GM19324 (cell line): ENCODE data around the gene RAB11A.

Experiments
- ATAC-seq: cut with Tn5 transposase; IDR thresholded peaks from one replicate; pipeline ENCODE4 v1.9.1; 2021; ENCODE audit warnings: mild to moderate bottlenecking, moderate library complexity; ENCODE audit not compliant: unreplicated experiment, low FRiP score

Gene RAB11A

DNA sequence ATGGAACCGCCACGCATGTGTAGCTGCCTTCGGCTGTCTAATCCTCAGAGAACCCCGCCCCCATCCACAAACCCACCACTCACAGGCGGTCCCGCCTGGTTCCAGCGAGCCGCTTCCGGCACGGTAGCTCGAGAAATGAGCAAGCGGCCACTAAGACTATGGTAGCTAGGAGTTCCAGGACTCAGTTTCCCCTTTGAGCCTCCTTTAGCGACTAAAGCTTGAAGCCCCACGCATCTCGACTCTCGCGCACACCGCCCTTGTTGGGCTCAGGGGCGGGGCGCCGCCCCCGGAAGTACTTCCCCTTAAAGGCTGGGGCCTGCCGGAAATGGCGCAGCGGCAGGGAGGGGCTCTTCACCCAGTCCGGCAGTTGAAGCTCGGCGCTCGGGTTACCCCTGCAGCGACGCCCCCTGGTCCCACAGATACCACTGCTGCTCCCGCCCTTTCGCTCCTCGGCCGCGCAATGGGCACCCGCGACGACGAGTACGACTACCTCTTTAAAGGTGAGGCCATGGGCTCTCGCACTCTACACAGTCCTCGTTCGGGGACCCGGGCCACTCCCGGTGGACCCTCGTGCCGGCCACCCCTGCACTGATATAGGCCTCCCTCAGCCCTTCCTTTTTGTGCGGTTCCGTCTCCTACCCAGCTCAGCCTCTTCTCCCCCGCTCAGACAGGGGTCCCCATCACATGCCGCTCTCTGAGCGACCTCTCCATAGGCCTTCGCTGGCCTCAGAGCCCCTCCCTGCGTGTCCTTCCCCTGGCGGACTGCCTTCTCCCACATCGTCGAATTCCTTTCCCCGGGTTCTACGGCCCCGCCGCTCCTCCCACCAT lies at the start of gene RAB11A:
Gene RAB11A (plus strand): TSS at position 366 of the 828 bp plus-strand sequence. CDS start 95 bp downstream, at position 461.
- peak; percentile 85 for ATAC-seq

DNA sequence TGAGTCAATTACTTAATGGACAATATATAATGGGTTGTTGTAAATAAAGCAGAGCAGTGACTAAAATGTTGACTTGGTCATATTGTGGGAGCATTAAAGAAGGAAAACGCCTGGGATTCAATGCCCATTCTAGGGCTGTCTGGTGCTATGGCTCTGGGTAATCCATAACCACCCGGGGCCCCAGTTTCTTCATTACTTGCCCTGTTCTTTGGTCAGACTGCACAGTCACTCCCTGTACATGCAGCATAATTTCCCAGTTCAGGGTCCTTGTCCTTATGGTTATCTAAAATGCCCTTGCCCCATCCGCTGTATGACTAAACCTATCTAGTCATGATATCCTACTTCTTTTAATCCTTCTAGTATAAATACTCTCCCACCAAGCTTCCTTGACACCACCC lies 49.7 kb upstream of the RAB11A start:
- ATAC-seq: no peak

DNA sequence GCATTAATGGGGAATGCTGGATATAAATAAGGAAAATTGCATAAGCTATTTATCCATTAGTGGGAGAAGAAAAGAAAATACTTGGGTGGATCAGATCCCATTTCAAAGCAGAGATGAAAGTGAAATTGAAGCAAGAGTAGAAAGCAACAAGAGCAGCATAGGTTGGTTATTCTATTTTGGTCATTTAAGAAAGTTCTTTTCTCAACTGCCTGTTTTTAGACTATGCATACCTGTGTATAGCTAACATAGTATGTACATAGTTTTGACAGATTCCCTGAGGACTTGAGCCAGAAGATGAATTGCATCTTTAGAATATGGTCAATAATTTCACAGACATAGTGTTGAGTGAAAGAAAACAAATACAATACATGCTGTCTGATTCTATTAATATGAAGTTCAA lies 48.2 kb upstream of the RAB11A start:
- no peak for ATAC-seq

DNA sequence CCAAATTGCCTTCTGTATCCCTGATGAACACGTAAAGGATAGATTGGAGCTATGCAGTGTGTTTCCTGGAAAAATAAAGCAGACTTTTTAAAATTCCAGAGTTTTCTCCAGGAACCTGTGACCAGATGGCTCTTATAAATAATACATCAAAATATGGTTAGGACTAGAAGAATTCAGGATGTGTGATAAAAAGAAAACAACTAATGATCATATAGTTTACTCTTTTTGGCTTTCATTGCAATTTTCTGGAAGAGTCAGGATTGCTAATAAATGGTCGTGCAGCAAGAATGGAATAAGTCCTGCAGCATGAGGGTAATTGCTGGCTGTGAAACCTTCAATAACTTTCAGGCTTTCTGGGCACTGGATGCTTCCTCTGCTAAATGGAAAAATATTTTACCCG lies 47.0 kb upstream of the RAB11A start:
- ATAC-seq: no peak

DNA sequence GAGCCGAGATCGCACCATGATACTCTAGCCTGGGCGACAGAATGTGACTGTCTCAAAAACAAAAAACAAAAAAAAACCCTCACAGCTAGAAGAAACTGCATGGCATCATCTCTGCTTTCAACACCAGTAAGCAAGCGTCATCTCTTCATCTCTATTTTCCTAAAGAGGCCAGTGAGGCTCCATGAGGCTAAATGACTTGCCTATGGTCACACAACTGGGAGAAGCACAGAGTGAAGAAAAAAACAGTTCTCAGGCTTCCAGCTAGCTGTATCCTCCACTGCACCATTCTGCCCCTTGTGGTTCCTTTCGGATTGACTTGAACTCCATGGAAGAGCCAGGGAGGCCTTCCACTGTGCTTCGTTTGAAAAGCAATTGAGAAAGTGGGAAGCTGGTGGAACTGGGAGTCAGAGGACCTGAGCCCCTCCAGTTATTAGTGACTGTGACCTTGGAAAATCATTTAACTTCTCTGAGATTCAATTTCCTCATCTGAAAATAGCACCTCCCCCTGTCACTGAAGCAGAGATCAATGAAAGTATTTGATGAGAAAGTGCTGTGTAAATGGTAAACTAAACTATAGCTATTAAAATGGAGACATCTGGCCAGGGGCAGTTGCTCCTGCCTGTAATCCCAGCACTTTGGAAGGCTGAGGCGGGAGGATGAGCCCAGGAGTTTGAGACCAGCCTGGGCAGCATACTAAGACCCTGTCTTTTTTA lies 45.1 kb upstream of the RAB11A start:
- ATAC-seq: no peak

DNA sequence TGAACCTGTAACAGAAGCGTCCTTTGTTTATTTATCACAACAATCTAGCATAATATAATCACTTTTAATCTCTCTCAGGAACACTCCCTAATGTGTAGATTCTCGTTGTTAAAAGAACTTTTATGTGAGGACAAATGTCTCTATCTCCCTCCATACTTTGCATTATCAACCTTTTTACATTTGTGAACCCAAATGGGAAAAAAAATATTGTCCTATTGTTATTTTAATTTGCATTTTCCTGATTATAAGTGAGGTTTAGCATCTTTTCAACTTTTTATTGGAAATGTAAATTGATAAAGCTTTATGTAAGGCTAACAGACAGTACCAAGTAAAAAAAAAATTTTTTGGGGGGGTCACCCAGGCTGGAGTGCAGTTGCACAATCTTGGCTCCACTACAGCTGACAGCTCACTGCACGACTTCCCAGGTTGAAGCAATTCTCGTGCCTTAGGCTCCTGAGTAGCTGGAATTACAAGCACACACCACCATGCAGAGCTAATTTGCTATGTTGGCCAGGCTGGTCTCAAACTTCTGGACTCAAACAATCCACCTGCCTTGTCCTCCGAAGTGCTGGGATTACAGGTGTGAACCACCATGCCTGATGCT lies 44.2 kb upstream of the RAB11A start:
- ATAC-seq: no peak

DNA sequence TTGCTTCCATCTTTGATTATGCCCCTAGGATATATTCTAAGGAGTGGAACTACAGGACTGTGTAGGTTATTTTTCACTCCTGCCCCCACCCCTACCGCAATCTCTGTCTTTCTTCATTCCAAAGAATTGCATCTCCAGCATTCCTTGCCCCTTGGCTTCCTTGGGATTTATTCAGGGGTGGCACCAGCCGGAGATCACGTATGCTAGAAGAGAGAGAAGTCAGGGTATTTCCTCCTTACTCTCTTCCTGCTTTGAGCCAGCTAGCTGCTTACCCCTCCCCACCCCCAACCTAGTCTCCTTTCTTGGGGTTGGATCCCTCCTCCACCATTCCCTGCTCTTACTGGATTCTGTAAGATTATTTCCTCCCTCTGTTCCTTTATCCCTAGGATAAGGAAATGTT lies 42.2 kb upstream of the RAB11A start:
- no peak for ATAC-seq

DNA sequence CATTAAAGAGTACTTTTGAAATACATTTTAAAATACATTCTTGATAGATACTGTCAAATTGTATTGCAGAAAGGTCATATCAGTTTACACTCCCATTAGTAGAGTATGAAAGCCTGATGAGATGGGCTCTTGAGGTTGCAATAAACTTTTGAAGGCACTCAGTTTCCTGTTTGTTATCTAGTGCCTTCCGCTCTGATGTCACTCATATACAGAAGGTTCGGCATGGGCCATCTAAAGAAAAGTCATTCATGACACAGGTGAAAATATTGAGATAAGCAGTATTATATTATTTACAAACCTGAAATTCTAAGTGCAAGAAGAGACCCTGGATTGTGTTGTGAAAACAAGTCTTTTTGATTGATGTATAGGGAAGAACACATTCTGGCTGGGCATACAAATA lies 40.7 kb upstream of the RAB11A start:
- no peak for ATAC-seq

DNA sequence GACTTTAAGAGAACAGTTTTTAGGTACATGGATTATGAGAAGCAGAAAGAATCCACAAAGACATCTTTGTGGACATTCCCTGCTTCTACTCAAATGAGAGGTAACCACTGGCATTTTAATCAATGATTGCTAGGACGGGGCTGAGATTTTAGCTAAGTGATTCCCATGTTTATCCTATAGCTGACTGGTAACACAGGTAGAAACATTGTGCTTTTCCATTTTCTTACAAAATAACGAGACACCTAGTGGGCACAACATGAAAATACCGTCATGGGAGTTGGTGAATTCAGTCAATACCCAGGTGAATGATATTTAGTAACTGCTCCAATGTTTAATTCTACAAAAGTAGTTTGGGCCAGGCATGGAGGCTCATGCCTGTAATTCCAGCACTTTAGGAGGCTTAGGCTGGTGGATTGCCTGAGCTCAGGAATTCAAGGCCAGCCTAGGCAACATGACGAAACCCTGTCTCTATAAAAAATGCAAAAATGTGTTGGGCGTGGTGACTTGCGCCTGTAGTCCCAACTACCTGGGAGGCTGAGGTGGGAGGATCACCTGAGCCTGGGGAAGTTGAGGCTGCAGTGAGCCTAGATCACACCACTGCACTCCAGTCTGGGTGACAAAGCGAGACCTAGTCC lies 40.0 kb upstream of the RAB11A start:
- no peak for ATAC-seq

DNA sequence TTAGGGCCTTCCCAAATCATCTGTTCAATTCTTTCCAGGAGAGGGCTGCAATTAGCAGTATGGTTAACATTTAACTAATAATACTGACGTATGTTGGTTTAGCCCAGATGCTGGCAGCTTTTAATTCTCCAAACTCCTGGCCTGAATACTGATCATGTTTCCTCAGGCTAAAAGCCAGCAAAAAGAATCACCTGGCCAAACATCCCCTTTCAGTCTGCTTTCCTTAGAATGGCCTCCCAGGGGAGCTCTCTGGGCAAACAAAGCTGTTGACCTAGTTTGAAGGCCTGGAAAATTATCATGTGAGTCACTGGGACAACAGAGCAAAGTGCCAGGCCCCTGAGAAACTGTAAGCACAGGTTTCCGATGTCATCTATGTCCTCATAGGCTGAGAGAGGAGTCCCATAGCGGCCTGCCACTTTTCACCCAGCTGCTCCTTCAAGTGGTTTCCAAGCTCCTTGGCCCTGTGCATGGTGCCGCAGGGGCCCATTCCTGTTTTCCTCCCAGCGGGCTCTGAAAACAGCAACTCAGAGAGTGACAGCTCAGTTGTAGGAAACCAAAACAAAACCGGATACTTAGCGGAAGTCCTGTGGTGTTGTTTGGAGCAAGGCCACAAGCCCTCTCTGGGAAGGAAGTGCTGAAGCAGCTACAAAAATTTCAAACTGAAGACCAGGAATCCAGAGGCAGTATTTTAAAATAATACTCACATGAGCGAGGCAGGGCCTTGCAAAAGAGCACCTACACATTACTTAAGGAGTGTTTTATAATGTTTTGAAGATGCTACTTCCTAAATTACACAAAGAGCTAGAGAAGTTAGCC lies 36.5 kb upstream of the RAB11A start:
- ATAC-seq: no peak

DNA sequence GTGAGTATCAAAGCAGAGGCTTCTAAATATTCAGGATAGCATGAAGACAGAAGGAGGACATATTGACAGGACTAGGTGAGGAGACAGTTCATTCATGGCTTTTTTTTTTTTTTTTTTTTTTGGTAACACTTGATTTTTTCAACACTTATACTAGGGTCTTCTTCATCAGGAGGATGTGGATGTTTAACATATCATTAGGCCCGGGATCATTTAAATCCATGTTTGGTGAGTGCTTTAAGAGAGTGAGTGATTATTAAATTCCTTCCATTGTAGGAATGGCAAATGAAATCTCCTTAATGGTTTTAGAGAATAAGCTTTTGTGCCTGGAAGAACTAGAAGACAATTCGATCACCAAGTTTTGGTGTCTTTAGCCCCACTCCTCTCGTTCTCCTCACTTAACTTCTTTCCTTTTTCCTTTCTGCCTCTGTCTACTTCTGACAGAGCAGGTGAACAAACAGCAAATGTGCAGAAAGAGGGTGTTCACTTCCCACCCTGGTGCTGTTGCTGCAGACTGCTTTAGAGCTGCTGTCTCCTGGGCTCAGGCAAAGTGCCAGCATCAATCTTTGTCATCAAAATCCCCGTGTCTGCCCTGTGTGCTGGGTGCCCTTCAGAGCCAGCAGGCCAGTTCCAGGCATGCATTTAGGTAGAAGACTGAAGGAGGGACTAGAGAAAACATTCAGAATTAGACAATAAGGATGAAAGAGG lies 35.6 kb upstream of the RAB11A start:
- ATAC-seq: no peak

DNA sequence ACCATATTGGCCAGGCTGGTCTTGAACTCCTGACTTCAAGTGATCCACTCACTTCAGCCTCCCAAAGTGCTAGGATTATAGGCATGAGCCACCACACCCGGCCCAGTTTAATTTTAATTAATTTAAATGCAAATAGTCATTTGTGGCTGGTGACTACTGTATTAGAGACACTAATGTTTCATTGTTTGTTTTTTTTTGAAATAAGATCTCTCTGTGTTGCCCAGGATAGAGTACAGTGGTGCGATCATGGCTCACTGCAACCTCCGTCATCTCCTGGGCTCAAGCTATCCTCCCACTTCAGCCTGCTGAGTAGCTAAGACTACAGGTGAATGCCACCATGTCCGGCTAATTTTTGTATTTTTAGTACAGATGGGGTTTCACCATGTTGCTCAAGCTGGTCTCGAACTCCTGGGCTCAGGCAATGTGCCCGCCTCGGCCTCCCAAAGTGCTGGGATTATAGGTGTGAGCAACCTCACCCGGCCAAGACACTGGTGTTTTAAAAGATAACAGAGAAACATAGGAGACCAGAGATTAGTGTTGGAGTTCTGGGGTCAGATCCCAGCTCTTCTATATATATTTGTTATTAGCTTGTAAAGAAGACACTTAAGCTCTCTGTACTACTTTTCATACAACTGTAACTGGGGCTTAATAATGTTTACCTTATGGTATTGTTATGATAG lies 34.5 kb upstream of the RAB11A start:
- no peak for ATAC-seq

DNA sequence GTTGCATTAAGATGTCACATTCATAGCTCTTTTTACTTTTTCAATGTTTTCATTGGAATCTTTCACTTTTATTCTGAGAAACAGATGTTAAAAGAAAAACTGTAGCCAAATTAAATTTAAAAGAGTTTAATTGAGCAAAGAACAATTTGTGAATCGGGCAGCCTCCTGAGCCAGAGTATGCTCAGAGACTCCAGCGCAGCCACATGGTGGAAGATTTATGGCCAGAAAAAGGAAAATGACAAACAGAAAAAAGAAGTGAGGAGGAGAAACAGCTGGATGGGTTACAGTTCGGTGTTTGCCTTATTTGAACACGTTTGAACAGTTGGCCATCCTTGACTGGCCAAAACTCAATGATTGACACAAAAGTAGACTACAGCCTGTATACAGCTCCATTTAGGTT lies 33.8 kb upstream of the RAB11A start:
- no peak for ATAC-seq

DNA sequence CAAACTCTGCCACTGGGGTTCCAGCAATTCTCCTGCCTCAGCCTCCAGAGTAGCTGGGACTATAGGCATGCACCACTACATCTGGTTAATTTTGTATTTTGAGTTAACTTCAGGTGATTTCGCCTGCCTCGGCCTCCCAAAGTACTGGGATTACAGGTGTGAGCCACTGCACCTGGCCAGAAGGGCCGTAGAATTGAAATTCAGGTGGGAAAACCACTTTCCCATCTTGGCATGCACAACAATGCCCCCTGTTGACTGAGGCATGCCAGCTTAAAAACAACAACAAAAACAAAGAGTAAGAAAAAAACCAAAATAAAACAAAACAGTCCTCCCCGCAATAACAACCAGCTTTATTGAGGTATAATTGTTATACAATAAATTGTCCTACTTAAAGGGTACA lies 32.6 kb upstream of the RAB11A start:
- no peak for ATAC-seq

DNA sequence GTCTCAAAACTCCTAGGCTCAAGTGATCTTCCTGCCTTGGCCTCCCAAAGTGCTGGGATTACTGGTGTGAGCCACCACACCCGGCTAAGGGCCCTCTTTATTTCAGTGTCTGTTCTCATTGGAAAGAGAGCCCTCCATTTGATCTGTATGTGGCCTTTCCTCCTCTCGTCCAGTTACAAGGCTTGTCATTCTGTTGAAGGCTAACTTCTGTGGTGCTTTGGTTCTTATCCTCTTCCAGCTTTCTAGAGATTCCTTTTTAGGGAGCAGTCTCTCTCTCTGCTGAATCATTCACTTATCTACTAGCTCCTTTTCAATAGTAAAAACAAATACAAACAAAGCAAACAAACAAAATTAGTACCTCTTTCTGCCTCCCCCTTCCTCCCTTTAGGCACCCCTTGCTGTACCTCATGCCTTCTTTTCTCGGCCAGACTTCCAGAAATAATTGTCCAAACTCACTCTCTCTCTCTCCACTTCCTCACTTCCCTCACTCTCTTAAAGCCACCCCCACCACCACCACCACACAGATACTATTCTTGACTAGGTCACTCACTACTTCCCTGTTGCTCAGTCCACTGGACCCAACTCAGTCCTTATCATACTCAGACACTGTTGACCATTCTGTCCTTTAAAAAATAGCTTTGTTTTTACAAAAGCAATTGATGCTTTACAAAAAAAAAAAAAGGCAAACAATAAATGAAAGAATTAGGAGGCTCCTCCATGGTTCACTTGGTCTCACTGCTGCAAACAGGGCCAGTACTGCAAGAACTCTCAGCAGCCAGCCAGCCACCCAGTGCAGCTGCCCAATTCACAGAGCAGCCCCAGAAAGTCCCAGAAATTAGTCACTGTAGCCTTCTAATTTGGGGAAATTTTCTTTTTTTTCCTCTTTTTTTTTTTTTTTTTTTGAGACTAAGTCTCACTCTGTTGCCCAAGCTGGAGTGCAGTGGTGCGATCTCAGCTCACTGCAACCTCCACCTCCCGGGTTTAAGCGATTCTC lies 31.7 kb upstream of the RAB11A start:
- no peak for ATAC-seq

DNA sequence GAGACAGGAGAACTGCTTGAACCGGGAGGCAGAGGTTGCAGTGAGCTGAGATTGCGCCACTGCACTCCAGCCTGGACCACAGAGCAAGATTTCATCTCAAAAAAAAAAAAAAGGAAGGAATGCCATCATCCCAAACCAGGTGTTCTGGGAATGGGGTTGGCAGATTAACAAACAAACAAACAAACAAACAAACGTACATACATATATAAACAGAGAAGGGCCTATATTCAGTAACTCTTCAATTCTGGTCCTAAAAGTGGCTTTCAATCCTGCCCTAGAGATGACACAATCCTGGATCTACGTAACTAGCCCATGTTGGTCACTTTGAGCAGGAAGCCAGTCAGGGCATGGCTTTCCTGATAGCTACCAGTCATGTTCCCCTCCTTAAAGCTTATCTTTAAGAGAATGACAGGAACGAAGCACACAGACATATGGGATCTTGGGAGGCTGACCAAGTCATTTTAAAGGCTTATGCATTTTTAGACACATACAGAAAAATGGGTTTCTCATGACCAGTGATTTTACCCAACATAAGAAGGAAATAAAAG lies 29.9 kb upstream of the RAB11A start:
- ATAC-seq: no peak

DNA sequence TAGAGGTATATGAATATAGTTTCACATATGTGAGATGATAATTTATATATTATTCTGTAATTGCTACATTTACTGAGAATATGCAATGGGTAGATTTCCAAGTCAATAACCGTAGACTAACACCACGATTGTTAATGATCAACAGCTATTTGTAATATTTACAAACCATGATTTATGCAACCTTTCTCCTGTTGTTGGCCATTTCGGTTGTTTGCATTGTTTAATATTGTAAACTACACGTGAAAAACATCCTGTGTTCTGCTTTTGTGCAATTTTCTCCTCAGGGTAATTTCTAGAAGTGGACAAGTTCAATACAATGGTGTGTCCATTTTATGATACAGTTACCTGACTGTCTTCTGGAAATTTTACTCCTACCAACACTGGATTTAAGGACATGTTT lies 29.3 kb upstream of the RAB11A start:
- ATAC-seq: no peak
